PFSK-1 (cell line): ENCODE data around the gene GRAMD1B.

ENCODE experiments used
- FOXP2 ChIP-seq: optimal IDR thresholded peaks from 2 replicates; pipeline ENCODE3; 2011; ENCODE audit warnings: borderline replicate concordance, control low read depth, inconsistent platforms; ENCODE audit not compliant: insufficient read depth; ENCODE audit errors: extremely low read length, extremely low read depth
- POLR2AphosphoS5 ChIP-seq: IDR thresholded peaks from 2 replicates; pipeline ENCODE4 v1.6.1; 2012; ENCODE audit warnings: low read depth, mild to moderate bottlenecking, control low read depth, low read length, moderate library complexity
- SIN3A ChIP-seq: IDR thresholded peaks from 2 replicates; pipeline ENCODE4 v1.6.1; 2012; ENCODE audit warnings: mild to moderate bottlenecking, low read length, moderate library complexity, borderline replicate concordance; ENCODE audit not compliant: insufficient read depth
- TAF1 ChIP-seq: IDR thresholded peaks from 2 replicates; pipeline ENCODE4 v1.6.1; 2012; ENCODE audit warnings: low read length, control low read depth, borderline replicate concordance; ENCODE audit not compliant: insufficient read depth
- TF ChIP-seq, protein P1 (sequence below), 2 experiments: IDR thresholded peaks; 2 replicates each; pipeline versions ENCODE4 v1.6.1 to v1.8.0; 2011 to 2012; ENCODE audit warnings: low read depth in 2 of 2, low read length in 2 of 2, control low read depth in 1 of 2, inconsistent platforms in 1 of 2, mild to moderate bottlenecking in 1 of 2, moderate library complexity in 1 of 2; ENCODE audit not compliant: insufficient read depth in 1 of 2

The GRAMD1B gene

DNA sequence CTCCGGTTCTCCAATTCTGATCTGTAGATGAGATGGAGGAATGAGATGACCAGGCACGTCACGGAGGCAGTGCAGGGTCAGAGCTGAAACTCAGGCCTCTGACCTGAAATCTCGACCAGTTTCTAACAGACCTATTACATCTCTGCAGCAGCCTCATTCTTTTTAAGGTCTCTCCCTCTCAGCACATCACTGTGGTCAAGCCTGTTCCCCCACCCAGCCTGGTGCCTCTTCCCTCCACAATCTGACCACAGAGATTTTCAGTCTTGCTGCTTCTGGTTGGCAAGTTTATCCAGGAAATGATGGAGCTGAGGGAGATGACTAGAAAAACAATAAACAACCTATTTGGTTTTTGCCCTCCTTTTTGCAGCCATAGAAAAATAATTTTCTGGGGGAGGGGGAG is 9.5 kb downstream of the GRAMD1B start:
- TF ChIP-seq FOXP2 (no peak), POLR2AphosphoS5 (no peak), SIN3A (no peak), TAF1 (no peak)
- TF ChIP-seq, protein P1, sequence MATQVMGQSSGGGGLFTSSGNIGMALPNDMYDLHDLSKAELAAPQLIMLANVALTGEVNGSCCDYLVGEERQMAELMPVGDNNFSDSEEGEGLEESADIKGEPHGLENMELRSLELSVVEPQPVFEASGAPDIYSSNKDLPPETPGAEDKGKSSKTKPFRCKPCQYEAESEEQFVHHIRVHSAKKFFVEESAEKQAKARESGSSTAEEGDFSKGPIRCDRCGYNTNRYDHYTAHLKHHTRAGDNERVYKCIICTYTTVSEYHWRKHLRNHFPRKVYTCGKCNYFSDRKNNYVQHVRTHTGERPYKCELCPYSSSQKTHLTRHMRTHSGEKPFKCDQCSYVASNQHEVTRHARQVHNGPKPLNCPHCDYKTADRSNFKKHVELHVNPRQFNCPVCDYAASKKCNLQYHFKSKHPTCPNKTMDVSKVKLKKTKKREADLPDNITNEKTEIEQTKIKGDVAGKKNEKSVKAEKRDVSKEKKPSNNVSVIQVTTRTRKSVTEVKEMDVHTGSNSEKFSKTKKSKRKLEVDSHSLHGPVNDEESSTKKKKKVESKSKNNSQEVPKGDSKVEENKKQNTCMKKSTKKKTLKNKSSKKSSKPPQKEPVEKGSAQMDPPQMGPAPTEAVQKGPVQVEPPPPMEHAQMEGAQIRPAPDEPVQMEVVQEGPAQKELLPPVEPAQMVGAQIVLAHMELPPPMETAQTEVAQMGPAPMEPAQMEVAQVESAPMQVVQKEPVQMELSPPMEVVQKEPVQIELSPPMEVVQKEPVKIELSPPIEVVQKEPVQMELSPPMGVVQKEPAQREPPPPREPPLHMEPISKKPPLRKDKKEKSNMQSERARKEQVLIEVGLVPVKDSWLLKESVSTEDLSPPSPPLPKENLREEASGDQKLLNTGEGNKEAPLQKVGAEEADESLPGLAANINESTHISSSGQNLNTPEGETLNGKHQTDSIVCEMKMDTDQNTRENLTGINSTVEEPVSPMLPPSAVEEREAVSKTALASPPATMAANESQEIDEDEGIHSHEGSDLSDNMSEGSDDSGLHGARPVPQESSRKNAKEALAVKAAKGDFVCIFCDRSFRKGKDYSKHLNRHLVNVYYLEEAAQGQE (IDR thresholded peaks at IDR 0.05; ENCODE audit: insufficient read depth in 1 of 2, low read depth in 2 of 2, low read length in 2 of 2) = no peak

DNA sequence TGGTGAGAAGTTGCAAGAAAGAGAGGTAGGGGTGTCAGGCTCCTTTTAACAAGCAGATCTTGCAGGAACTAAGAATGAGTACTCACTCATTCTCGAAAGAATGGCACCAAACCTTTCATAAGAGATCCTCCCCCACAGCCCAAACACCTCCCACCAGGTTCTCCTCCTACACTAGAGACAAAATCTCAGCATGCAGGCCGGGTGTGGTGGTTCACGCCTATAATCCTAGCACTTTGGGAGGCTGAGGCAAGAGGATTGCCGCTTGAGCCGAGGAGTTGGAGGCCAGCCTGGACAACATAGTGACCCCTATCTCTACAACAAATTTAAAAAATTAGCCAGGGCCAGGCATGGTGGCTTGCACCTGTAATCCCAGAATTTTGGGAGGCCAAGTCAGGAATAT is 11.1 kb downstream of the GRAMD1B start:
- TF ChIP-seq TAF1 (no peak), FOXP2 (no peak), POLR2AphosphoS5 (no peak), SIN3A (no peak)
- TF ChIP-seq, protein P1 (IDR thresholded peaks at IDR 0.05; ENCODE audit: insufficient read depth in 1 of 2, low read depth in 2 of 2, low read length in 2 of 2) = no peak

DNA sequence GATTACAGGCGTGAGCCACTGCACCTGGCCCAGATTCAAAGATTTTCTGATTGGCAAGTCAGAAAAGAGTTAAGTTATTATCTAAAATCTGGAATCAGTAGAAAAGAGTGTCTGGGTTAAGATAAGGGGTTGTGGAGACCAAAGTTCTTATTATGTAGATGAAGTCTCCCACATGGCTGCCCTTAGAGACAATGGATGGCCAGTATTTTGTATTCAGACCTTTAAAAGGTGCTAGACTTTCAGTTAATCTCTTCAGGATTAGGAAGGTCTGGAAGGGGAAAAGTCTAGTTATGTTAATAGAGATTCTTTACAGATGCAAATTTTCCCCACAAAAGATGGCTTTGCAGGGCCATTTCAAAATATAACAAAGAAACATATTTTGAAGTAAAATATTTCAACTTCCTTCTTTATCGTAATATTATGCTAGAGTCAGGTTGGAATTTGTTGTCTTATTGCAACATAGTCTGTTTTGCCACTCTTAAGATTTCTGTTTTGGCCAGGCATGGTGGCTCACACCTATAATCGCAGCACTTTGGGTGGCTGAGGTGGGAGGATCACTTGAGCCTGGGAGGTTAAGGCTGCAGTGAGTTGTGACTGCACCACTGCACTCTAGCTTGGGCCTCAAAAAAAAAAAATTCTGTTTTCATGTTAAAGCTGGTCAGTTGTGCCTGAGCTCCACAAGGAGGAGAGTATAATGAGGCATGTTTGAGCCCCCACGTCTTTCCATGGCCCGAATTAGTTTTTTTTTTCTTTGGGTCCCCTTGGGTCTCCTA is 14.0 kb downstream of the GRAMD1B start:
- TF ChIP-seq SIN3A = no peak
- TF ChIP-seq, protein P1 (IDR thresholded peaks at IDR 0.05; ENCODE audit: insufficient read depth in 1 of 2, low read depth in 2 of 2, low read length in 2 of 2) = no peak
- no peak for TF ChIP-seq TAF1
- no peak for TF ChIP-seq POLR2AphosphoS5

DNA sequence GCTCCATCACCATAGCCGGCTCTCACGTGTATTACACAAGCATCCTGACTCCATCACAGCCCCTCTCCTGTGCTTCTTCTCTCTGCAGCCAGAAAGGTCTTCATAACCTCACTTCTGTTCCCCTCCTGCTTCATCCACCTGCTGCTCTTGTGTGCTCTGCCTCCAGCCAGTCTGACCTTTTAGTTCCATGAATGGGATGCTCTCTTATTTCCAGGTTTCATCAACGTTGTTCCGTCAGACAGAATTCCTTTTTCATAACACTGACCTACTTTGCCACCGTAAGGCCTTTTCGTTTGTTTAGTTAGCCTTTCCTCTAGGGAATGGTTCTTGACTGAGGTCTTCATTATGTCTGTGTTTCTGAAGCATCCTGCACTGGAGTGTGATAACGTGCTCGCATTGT is 18.8 kb downstream of the GRAMD1B start:
- TF ChIP-seq POLR2AphosphoS5 (0 out of 2 replicates have a peak, but pooled peaks have one; percentile 38), FOXP2 (no peak)

DNA sequence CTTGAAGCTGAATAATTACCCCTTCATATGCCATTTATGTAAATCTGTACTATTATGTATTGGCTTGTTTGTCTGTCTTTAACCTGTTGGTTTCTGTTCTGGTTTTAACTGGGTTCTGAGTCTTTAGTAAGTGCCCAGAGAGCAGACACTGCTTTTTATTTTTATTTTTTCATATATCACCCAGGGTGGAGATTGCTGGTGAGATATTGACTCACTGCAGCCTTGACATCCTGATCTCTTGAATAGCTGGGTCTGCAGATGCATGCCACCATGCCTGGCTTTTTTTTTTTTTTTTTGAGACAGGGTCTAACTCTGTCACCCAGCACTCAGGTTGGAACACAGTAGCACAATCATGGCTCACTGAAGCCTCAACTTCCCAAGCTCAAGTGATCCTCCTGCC is 19.4 kb downstream of the GRAMD1B start:
- TF ChIP-seq FOXP2 (no peak), POLR2AphosphoS5 (no peak), SIN3A (no peak), TAF1 (no peak)
- TF ChIP-seq, protein P1 (IDR thresholded peaks at IDR 0.05; ENCODE audit: insufficient read depth in 1 of 2, low read depth in 2 of 2, low read length in 2 of 2) = no peak
